Measurements from ENCODE around the gene DNAJC30.
A peak's percentile ranks its signal among the peaks of the same experiment; 100 is the strongest.
"Not testable (repeated sequence)": the region's sequence is repeated elsewhere in the genome, so short reads cannot be mapped to it uniquely, and the experiment has no call there.

DNAJC30 gene

GRCh38 chr7:73683056-73683787 is at the start of gene DNAJC30, which contains the start of gene BUD23:
Gene DNAJC30 (minus strand): TSS chr7:73683453. CDS start chr7:73683423, 30 bp downstream.
Gene BUD23 (plus strand): TSS chr7:73683597. CDS start chr7:73683626, 29 bp downstream.
- peak; percentile 98 for DNase-seq (ENCODE audit: low read depth)

GRCh38 chr7:73732397-73732796 is 49.1 kb upstream of the DNAJC30 start:
- no peak for DNase-seq (ENCODE audit: low read depth)

- DNase-seq (ENCODE audit: low read depth), result no peak
Measured at GRCh38 chr7:73730485-73730884, 47.2 kb upstream of the DNAJC30 start.

GRCh38 chr7:73728551-73728950 is 45.3 kb upstream of the DNAJC30 start:
- no peak for DNase-seq (ENCODE audit: low read depth)

GRCh38 chr7:73727952-73728351 is 44.7 kb upstream of the DNAJC30 start:
- no peak for DNase-seq (ENCODE audit: low read depth)

GRCh38 chr7:73726083-73726466 is 42.8 kb upstream of the DNAJC30 start:
- no peak for DNase-seq (ENCODE audit: low read depth)

GRCh38 chr7:73723813-73724212 is 40.6 kb upstream of the DNAJC30 start:
- no peak for DNase-seq (ENCODE audit: low read depth)

- no peak for DNase-seq (ENCODE audit: low read depth)
Measured at GRCh38 chr7:73722785-73723184, 39.5 kb upstream of the DNAJC30 start.

GRCh38 chr7:73722182-73722581 is 38.9 kb upstream of the DNAJC30 start:
- not testable (repeated sequence) for DNase-seq (ENCODE audit: low read depth)

GRCh38 chr7:73721377-73721817 is 38.1 kb upstream of the DNAJC30 start:
- no peak for DNase-seq (ENCODE audit: low read depth)

- not testable (repeated sequence) for DNase-seq (ENCODE audit: low read depth)
Measured at GRCh38 chr7:73720443-73720842, 37.2 kb upstream of the DNAJC30 start.

- DNase-seq (ENCODE audit: low read depth), result no peak
Measured at GRCh38 chr7:73719806-73720169, 36.5 kb upstream of the DNAJC30 start.

GRCh38 chr7:73718905-73719805 is 35.9 kb upstream of the DNAJC30 start, which contains the start of gene STX1A:
Gene STX1A (minus strand): TSS chr7:73719669. CDS start chr7:73719631, 38 bp downstream.
- peak; percentile 72 for DNase-seq (ENCODE audit: low read depth)

GRCh38 chr7:73718438-73718881 is 35.2 kb upstream of the DNAJC30 start:
- DNase-seq (ENCODE audit: low read depth), result peak; percentile 20

- peak; percentile 97 for DNase-seq (ENCODE audit: low read depth)
Measured at GRCh38 chr7:73717991-73718405, 34.7 kb upstream of the DNAJC30 start.

- DNase-seq (ENCODE audit: low read depth), result peak; percentile 52
Measured at GRCh38 chr7:73717025-73717807, 34.0 kb upstream of the DNAJC30 start.

GRCh38 chr7:73716318-73716890 is 33.2 kb upstream of the DNAJC30 start:
- no peak for DNase-seq (ENCODE audit: low read depth)

GRCh38 chr7:73715648-73716317 is 32.5 kb upstream of the DNAJC30 start:
- DNase-seq (ENCODE audit: low read depth), result peak; percentile 97

- not testable (repeated sequence) for DNase-seq (ENCODE audit: low read depth)
Measured at GRCh38 chr7:73713319-73713718, 30.1 kb upstream of the DNAJC30 start.

GRCh38 chr7:73712773-73713172 is 29.5 kb upstream of the DNAJC30 start:
- DNase-seq (ENCODE audit: low read depth), result no peak

GRCh38 chr7:73708961-73709549 is 25.8 kb upstream of the DNAJC30 start:
- no peak for DNase-seq (ENCODE audit: low read depth)

All from iris pigment epithelial cell (primary cell).